HEK293T (cell line): ENCODE results near the gene MTARC2.

ENCODE experiments used
- ARNT ChIP-seq: fragments of 450-650 bp; IDR thresholded peaks from 2 replicates; pipeline ENCODE4 v1.6.1; 2017; ENCODE audit warnings: mild to moderate bottlenecking
- BHLHE40 ChIP-seq: fragments of 450-650 bp; IDR thresholded peaks from 2 replicates; pipeline ENCODE4 v1.6.1; 2016; ENCODE audit warnings: mild to moderate bottlenecking, moderate library complexity, borderline replicate concordance
- HDGF ChIP-seq: fragments of 450-650 bp; IDR thresholded peaks from 2 replicates; pipeline ENCODE4 v1.6.1; 2017; ENCODE audit warnings: antibody characterized with exemption, borderline replicate concordance
- NFRKB ChIP-seq: fragments of 450-650 bp; IDR thresholded peaks from 2 replicates; pipeline ENCODE4 v1.6.1; 2016; ENCODE audit warnings: mild to moderate bottlenecking, moderate library complexity
- SP1 ChIP-seq: fragments of 450-650 bp; IDR thresholded peaks from 2 replicates; pipeline ENCODE4 v1.6.1; 2017
- SUZ12 ChIP-seq: fragments of 450-650 bp; IDR thresholded peaks from 2 replicates; pipeline ENCODE4 v1.6.1; 2016; ENCODE audit warnings: mild to moderate bottlenecking

DNA sequence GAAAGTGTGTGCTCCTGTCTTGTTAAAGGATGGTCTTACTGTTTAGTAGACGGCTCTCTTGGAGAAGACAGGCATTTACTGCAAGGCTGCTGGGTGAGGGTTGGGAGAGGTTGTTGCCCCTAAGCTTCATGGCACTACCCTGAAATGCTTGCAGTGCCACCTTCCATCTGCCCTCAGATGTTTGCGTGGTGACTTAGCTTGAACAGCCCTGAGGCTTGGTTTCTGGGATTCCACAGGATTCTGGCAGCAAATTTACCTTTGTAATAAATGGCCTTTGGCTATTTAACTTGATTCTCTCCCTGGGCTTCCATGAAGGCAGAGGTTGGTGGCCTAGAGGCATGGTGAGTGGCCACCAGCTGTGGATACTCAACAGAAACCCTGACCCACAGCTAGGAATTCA lies 50.2 kb downstream of the MTARC2 start:
- no peak for TF ChIP-seq SP1
- no peak for TF ChIP-seq NFRKB
- no peak for TF ChIP-seq BHLHE40
- no peak for TF ChIP-seq HDGF
- no peak for TF ChIP-seq ARNT
- TF ChIP-seq SUZ12, result no peak
